Measurements from ENCODE around the gene HLA-F. TPM values are rescaled to one million over a fixed set of nuclear protein-coding genes. Genes with fewer than 3 reads are reported as not detected.
A peak's percentile ranks its signal among the peaks of the same experiment; 100 is the strongest.

The HLA-F gene
- 100 to 1,000 TPM in 1 of 2 donors, 10 to 100 TPM in 1; 98.3 to 197 TPM for total RNA-seq
- 10 to 100 TPM; 15.4 to 23.9 (median 18.1) TPM for polyA plus RNA-seq (ENCODE audit: insufficient read length in 6 of 6)
- long read RNA-seq, donor 1, partial matches to known transcripts = 0 of 4 reads
- long read RNA-seq, donor 1, other reads (novel, unspliced or antisense) = 0 of 4 reads
- long read RNA-seq, donor 2 = 0 reads
- long read RNA-seq, donor 3, partial matches to known transcripts = 0 of 1 reads
- long read RNA-seq, donor 3, other reads (novel, unspliced or antisense) = 0 of 1 reads
- long read RNA-seq, donor 4, transcript HLA-F-217 (7 exons, 1,283 nt) = major isoform, 35 of 50 reads
- long read RNA-seq, donor 4, partial matches to known transcripts = 9 of 50 reads
- long read RNA-seq, donor 4, other reads (novel, unspliced or antisense) = 6 of 50 reads
- long read RNA-seq, donor 5, partial matches to known transcripts = 0 of 3 reads
- long read RNA-seq, donor 5, other reads (novel, unspliced or antisense) = 0 of 3 reads
- long read RNA-seq, donor 6, partial matches to known transcripts = 0 of 1 reads
- long read RNA-seq, donor 6, other reads (novel, unspliced or antisense) = 0 of 1 reads
- long read RNA-seq, donor 7, partial matches to known transcripts = 0 of 2 reads
- long read RNA-seq, donor 7, other reads (novel, unspliced or antisense) = 0 of 2 reads
- long read RNA-seq, donor 8, partial matches to known transcripts = 0 of 2 reads
- long read RNA-seq, donor 8, other reads (novel, unspliced or antisense) = 0 of 2 reads
- long read RNA-seq, donor 9 = 0 reads
- long read RNA-seq, donor 10, transcript HLA-F-217 (7 exons, 1,283 nt) = major isoform, 63 of 84 reads
- long read RNA-seq, donor 10, partial matches to known transcripts = 5 of 84 reads
- long read RNA-seq, donor 10, other reads (novel, unspliced or antisense) = 12 of 84 reads
- long read RNA-seq, donor 11 = 0 reads
- long read RNA-seq, donor 12 = 0 reads

GRCh38 chr6:29723262-29723665 lies at the start of gene HLA-F:
TSS of gene HLA-F (plus strand) at chr6:29723434. CDS start at chr6:29723464, 30 bp downstream.
- intact Hi-C loops (cut with DNase I) = loop anchor here in 1 of 2 donors (10.0 kb wide), 1 partner anchor 292 kb away; no protein-coding TSS in a partner anchor
- Histone ChIP-seq H3K9me3 (no peaks in the 10 kb centered on the region), H3K36me3 (peaks cover 0 to 44% of the 10 kb centered on the region in 2 donors), H3K27ac (peak within 1 kb of the TSS; percentile 89 to 95), H3K4me3 (peak within 1 kb of the TSS; percentile 91 to 100), H3K27me3 (no peaks in the 10 kb centered on the region), H3K4me1 (peaks cover 0 to 36% of the 10 kb centered on the region in 2 donors)
- TF ChIP-seq CTCF (IDR thresholded peaks at IDR 0.05) = no peak
- DNase-seq (peak; percentile 60 to 90 (median 78)), ATAC-seq (peak; percentile 98)

GRCh38 chr6:29674008-29674407 lies 49.2 kb upstream of the HLA-F start:
- ATAC-seq = no peak

GRCh38 chr6:29675561-29675960 lies 47.7 kb upstream of the HLA-F start:
- H3K9me3 ChIP-seq = no peaks in the 10 kb centered on the region
- no peak for DNase-seq
- no peak for ATAC-seq
- H3K27me3 ChIP-seq = peaks cover 0 to 15% of the 10 kb centered on the region in 2 donors
- TF ChIP-seq CTCF (IDR thresholded peaks at IDR 0.05) = no peak
- H3K36me3 ChIP-seq = no peaks in the 10 kb centered on the region
- H3K27ac ChIP-seq = no peak overlapping the region
- intact Hi-C loops (cut with DNase I) = no loop called here
- no peaks in the 10 kb centered on the region for H3K4me1 ChIP-seq
- H3K4me3 ChIP-seq = no peak overlapping the region

More at GRCh38 chr6:29674008-29674407, 49.2 kb upstream of the HLA-F start:
- Histone ChIP-seq H3K4me3 (no peak overlapping the region), H3K36me3 (no peaks in the 10 kb centered on the region), H3K4me1 (no peaks in the 10 kb centered on the region), H3K27ac (no peak overlapping the region), H3K9me3 (no peaks in the 10 kb centered on the region), H3K27me3 (peaks cover 0 to 18% of the 10 kb centered on the region in 2 donors)
- no peak for TF ChIP-seq CTCF (IDR thresholded peaks at IDR 0.05)
- DNase-seq = no peak
- intact Hi-C loops (cut with DNase I) = no loop called here

GRCh38 chr6:29676981-29677601 lies 46.1 kb upstream of the HLA-F start:
- intact Hi-C loops (cut with DNase I) = no loop called here

More at GRCh38 chr6:29676981-29677601, 46.1 kb upstream of the HLA-F start:
- no peaks in the 10 kb centered on the region for H3K9me3 ChIP-seq
- no peak overlapping the region for H3K4me3 ChIP-seq
- TF ChIP-seq CTCF (IDR thresholded peaks at IDR 0.05) = no peak
- H3K4me1 ChIP-seq = no peaks in the 10 kb centered on the region
- no peaks in the 10 kb centered on the region for H3K36me3 ChIP-seq
- H3K27me3 ChIP-seq = peaks cover 0 to 11% of the 10 kb centered on the region in 2 donors
- H3K27ac ChIP-seq = no peak overlapping the region
- ATAC-seq (peak; percentile 23), DNase-seq (peak in 1 of 4 donors; percentile 3)
